SW480 (cell line): ENCODE results near the gene CPXM2.
"Not testable (repeated sequence)": the region's sequence is repeated elsewhere in the genome, so short reads cannot be mapped to it uniquely, and the experiment has no call there.

Experiments
- DNase-seq: peaks from one replicate; pipeline ENCODE4 v3.0.0-alpha.2; 2016; ENCODE audit warnings: low spot score

Gene CPXM2

GRCh38 chr10:123742751-123743440 lies 148.7 kb downstream of the CPXM2 start:
- no peak for DNase-seq

- DNase-seq = no peak
Measured at GRCh38 chr10:123741711-123742110, 149.9 kb downstream of the CPXM2 start.

- no peak for DNase-seq
Measured at GRCh38 chr10:123741146-123741545, 150.5 kb downstream of the CPXM2 start.

GRCh38 chr10:123736917-123737316 lies 154.7 kb downstream of the CPXM2 start:
- not testable (repeated sequence) for DNase-seq

- no peak for DNase-seq
Measured at GRCh38 chr10:123729523-123729922, 162.1 kb downstream of the CPXM2 start.

- no peak for DNase-seq
Measured at GRCh38 chr10:123726836-123727235, 164.8 kb downstream of the CPXM2 start.

GRCh38 chr10:123726381-123726780 lies 165.2 kb downstream of the CPXM2 start:
- DNase-seq = no peak

GRCh38 chr10:123724747-123725146 lies 166.9 kb downstream of the CPXM2 start:
- DNase-seq = no peak

GRCh38 chr10:123722351-123722750 lies 169.3 kb downstream of the CPXM2 start:
- no peak for DNase-seq

- DNase-seq = no peak
Measured at GRCh38 chr10:123721441-123722049, 170.1 kb downstream of the CPXM2 start.

- no peak for DNase-seq
Measured at GRCh38 chr10:123720536-123720935, 171.1 kb downstream of the CPXM2 start.

- DNase-seq = no peak
Measured at GRCh38 chr10:123718544-123719060, 173.0 kb downstream of the CPXM2 start.

- DNase-seq = no peak
Measured at GRCh38 chr10:123717336-123717735, 174.3 kb downstream of the CPXM2 start.

- no peak for DNase-seq
Measured at GRCh38 chr10:123715546-123715945, 176.1 kb downstream of the CPXM2 start.

GRCh38 chr10:123706236-123706635 lies 185.4 kb downstream of the CPXM2 start:
- no peak for DNase-seq

GRCh38 chr10:123704812-123705211 lies 186.8 kb downstream of the CPXM2 start:
- DNase-seq = no peak

- no peak for DNase-seq
Measured at GRCh38 chr10:123704076-123704475, 187.5 kb downstream of the CPXM2 start.

- DNase-seq = no peak
Measured at GRCh38 chr10:123703195-123703790, 188.3 kb downstream of the CPXM2 start.
